Astrocyte (in vitro differentiated cells and primary cell): ENCODE data around the gene HMGXB3.

Experiments used
- EZH2 ChIP-seq: IDR thresholded peaks from 2 replicates; pipeline ENCODE4 v1.6.1; 2012; ENCODE audit warnings: mild to moderate bottlenecking, low read length, inconsistent platforms; ENCODE audit not compliant: insufficient read depth
- TF ChIP-seq, protein P1 (sequence below): IDR thresholded peaks from 2 replicates; pipeline ENCODE4 v1.5.1; 2011; ENCODE audit warnings: low read depth, mild to moderate bottlenecking, inconsistent platforms, low read length, moderate library complexity; ENCODE audit not compliant: insufficient read depth

DNA sequence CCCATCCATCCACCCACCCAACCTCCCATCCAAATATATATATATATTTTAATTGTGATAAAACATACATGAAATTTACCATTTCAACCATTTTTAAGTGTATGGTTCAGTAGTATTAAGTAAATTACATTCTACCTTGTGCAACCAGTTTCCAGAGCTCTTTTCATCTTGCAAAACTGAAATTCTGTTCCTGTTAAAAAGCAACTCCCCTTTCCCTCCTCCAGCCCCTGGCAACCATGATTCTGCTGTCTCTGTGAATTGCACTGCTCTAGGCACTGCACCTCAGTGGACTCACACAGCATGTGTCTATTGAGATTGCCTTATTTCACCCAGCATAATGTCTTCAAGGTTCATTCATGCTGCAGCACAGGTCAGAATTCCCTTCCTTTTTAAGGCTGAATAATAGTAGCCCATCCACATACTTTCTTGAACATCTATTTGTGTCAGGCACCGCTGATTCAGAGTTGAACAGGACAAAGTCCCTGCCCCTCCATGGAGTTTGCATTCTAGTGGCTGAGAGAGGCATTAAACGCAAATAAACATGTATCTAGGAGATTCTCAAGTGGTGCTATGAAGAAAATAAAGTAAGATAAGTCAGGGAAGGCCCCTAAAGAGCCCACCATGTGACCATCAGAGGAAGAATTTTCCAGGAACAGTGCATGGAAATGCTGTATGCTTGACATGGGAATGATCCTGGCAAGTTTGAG lies 61.8 kb downstream of the HMGXB3 start:
- TF ChIP-seq, protein P1, sequence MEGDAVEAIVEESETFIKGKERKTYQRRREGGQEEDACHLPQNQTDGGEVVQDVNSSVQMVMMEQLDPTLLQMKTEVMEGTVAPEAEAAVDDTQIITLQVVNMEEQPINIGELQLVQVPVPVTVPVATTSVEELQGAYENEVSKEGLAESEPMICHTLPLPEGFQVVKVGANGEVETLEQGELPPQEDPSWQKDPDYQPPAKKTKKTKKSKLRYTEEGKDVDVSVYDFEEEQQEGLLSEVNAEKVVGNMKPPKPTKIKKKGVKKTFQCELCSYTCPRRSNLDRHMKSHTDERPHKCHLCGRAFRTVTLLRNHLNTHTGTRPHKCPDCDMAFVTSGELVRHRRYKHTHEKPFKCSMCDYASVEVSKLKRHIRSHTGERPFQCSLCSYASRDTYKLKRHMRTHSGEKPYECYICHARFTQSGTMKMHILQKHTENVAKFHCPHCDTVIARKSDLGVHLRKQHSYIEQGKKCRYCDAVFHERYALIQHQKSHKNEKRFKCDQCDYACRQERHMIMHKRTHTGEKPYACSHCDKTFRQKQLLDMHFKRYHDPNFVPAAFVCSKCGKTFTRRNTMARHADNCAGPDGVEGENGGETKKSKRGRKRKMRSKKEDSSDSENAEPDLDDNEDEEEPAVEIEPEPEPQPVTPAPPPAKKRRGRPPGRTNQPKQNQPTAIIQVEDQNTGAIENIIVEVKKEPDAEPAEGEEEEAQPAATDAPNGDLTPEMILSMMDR, result no peak
- no peak for TF ChIP-seq EZH2
